ENCODE measurements around the gene AMPD1. TPM values are rescaled to one million over a fixed set of nuclear protein-coding genes. Genes with fewer than 3 reads are reported as not detected.

AMPD1 gene
- polyA plus RNA-seq, 1 donor (not counting 4 experiments of a cell fraction or from before 2014, with no cell fraction given): not detected

- Histone ChIP-seq H3K9me1 (ENCODE audit: control insufficient read depth, extremely low read depth, insufficient read depth, low read length) (no peaks in the 10 kb centered on the region), H3K79me2 (ENCODE audit: control insufficient read depth, insufficient read depth, low read length) (no peaks in the 10 kb centered on the region), H3K27me3 (ENCODE audit: control insufficient read depth, extremely low read depth, insufficient read depth, low read length) (no peaks in the 10 kb centered on the region), H4K20me1 (ENCODE audit: control insufficient read depth, extremely low read depth, insufficient read depth, low read length) (no peaks in the 10 kb centered on the region), H3K27ac (ENCODE audit: control insufficient read depth, insufficient read depth, low read length) (no peak overlapping the region), H3K9me3 (ENCODE audit: control insufficient read depth, low read depth, low read length) (no peaks in the 10 kb centered on the region), H3K4me1 (ENCODE audit: control insufficient read depth, extremely low read depth, insufficient read depth, low read length) (no peaks in the 10 kb centered on the region), H2AFZ (ENCODE audit: control insufficient read depth, low read length) (no peak overlapping the region), H3K36me3 (ENCODE audit: control insufficient read depth in 2 of 2, extremely low read depth in 1 of 2, insufficient read depth in 2 of 2, low read length in 2 of 2) (peaks cover 0 to 1% of the 10 kb centered on the region in 2 experiments), H3K4me3 (ENCODE audit: control insufficient read depth in 2 of 3, extremely low read depth in 1 of 3, insufficient read depth in 2 of 3, low read depth in 1 of 3, low read length in 3 of 3) (no peak overlapping the region), H3K4me2 (ENCODE audit: control insufficient read depth, extremely low read depth, insufficient read depth, low read depth, low read length) (no peak overlapping the region), H3K9ac (ENCODE audit: control insufficient read depth, extremely low read depth, insufficient read depth, low read length) (no peak overlapping the region)
- TF ChIP-seq CTCF (optimal IDR thresholded peaks at IDR 0.05 in 1 of 3, IDR thresholded peaks at IDR 0.05 in 1 of 3, conservative IDR thresholded peaks at IDR 0.05 in 1 of 3; ENCODE audit: extremely low read depth in 1 of 3, insufficient read depth in 2 of 3, low read length in 3 of 3): no peak
- no peak for TF ChIP-seq EZH2 (IDR thresholded peaks at IDR 0.05; ENCODE audit: low read length)
- FAIRE-seq (no peak), DNase-seq (ENCODE audit: low read depth, low spot score) (no peak)
- dilution Hi-C loops (cut with MboI; ENCODE audit: extremely low pct_ligation_motif_present, low sequenced_read_pairs): no loop called here
These were observed 56.4 kb downstream of the AMPD1 start for GRCh38 chr1:114638910-114639309.

GRCh38 chr1:114632427-114632826, 62.9 kb downstream of the AMPD1 start:
- Histone ChIP-seq H2AFZ (ENCODE audit: control insufficient read depth, low read length) (no peak overlapping the region), H3K4me3 (ENCODE audit: control insufficient read depth in 2 of 3, extremely low read depth in 1 of 3, insufficient read depth in 2 of 3, low read depth in 1 of 3, low read length in 3 of 3) (no peak overlapping the region), H3K4me2 (ENCODE audit: control insufficient read depth, extremely low read depth, insufficient read depth, low read depth, low read length) (no peak overlapping the region), H3K27ac (ENCODE audit: control insufficient read depth, insufficient read depth, low read length) (no peak overlapping the region), H3K27me3 (ENCODE audit: control insufficient read depth, extremely low read depth, insufficient read depth, low read length) (no peaks in the 10 kb centered on the region), H3K4me1 (ENCODE audit: control insufficient read depth, extremely low read depth, insufficient read depth, low read length) (peaks cover 10% of the 10 kb centered on the region), H3K9ac (ENCODE audit: control insufficient read depth, extremely low read depth, insufficient read depth, low read length) (no peak overlapping the region), H3K9me3 (ENCODE audit: control insufficient read depth, low read depth, low read length) (no peaks in the 10 kb centered on the region), H3K9me1 (ENCODE audit: control insufficient read depth, extremely low read depth, insufficient read depth, low read length) (no peaks in the 10 kb centered on the region), H3K36me3 (ENCODE audit: control insufficient read depth in 2 of 2, extremely low read depth in 1 of 2, insufficient read depth in 2 of 2, low read length in 2 of 2) (no peaks in the 10 kb centered on the region), H3K79me2 (ENCODE audit: control insufficient read depth, insufficient read depth, low read length) (peaks cover 11% of the 10 kb centered on the region), H4K20me1 (ENCODE audit: control insufficient read depth, extremely low read depth, insufficient read depth, low read length) (no peaks in the 10 kb centered on the region)
- no peak for FAIRE-seq
- DNase-seq (ENCODE audit: low read depth, low spot score): no peak
- dilution Hi-C loops (cut with MboI; ENCODE audit: extremely low pct_ligation_motif_present, low sequenced_read_pairs): no loop called here
- TF ChIP-seq CTCF (optimal IDR thresholded peaks at IDR 0.05 in 1 of 3, IDR thresholded peaks at IDR 0.05 in 1 of 3, conservative IDR thresholded peaks at IDR 0.05 in 1 of 3; ENCODE audit: extremely low read depth in 1 of 3, insufficient read depth in 2 of 3, low read length in 3 of 3): no peak

Data from keratinocyte (primary cell).